Epithelial cell of esophagus (primary cell): Measurements from ENCODE around the gene UGT2B28.
"Not testable (repeated sequence)": the region's sequence is repeated elsewhere in the genome, so short reads cannot be mapped to it uniquely, and the experiment has no call there.

Experiments used
- DNase-seq: peaks from one replicate; pipeline ENCODE4 v3.0.0; 2010; ENCODE audit warnings: low read depth
- H3K4me3 ChIP-seq: 2 replicates; pipeline ENCODE4 v1.5.1; 2011; ENCODE audit warnings: mild to moderate bottlenecking, low read length, control low read depth
- CTCF ChIP-seq: IDR thresholded peaks from 2 replicates; pipeline ENCODE4 v1.5.1; 2011; ENCODE audit warnings: low read depth, mild to moderate bottlenecking, low read length, control low read depth, inconsistent platforms; ENCODE audit not compliant: insufficient read depth; ENCODE audit errors: missing control alignments

The UGT2B28 gene

GRCh38 chr4:69280081-69280480, at the start of gene UGT2B28:
TSS of gene UGT2B28 (plus strand) at chr4:69280475. CDS start at chr4:69280501, 26 bp downstream.
- DNase-seq, H3K4me3 ChIP-seq: not testable (repeated sequence)

GRCh38 chr4:69239092-69239491, 41.2 kb upstream of the UGT2B28 start:
- DNase-seq = no peak
- TF ChIP-seq CTCF = no peak
- no peak overlapping the region for H3K4me3 ChIP-seq

GRCh38 chr4:69239557-69240168, 40.6 kb upstream of the UGT2B28 start:
- no peak overlapping the region for H3K4me3 ChIP-seq
- DNase-seq = peak; percentile 27
- no peak for TF ChIP-seq CTCF

GRCh38 chr4:69240787-69241186, 39.5 kb upstream of the UGT2B28 start:
- not testable (repeated sequence) for H3K4me3 ChIP-seq

GRCh38 chr4:69241746-69242145, 38.5 kb upstream of the UGT2B28 start:
- H3K4me3 ChIP-seq, DNase-seq: not testable (repeated sequence)

More at GRCh38 chr4:69240787-69241186, 39.5 kb upstream of the UGT2B28 start:
- not testable (repeated sequence) for DNase-seq

GRCh38 chr4:69242562-69243240, 37.6 kb upstream of the UGT2B28 start:
- not testable (repeated sequence) for H3K4me3 ChIP-seq

GRCh38 chr4:69250884-69251283, 29.4 kb upstream of the UGT2B28 start:
- H3K4me3 ChIP-seq, DNase-seq: not testable (repeated sequence)

More at GRCh38 chr4:69242562-69243240, 37.6 kb upstream of the UGT2B28 start:
- not testable (repeated sequence) for DNase-seq

GRCh38 chr4:69253147-69253772, 27.0 kb upstream of the UGT2B28 start:
- H3K4me3 ChIP-seq, DNase-seq: not testable (repeated sequence)

- H3K4me3 ChIP-seq, DNase-seq: not testable (repeated sequence)
Measured at GRCh38 chr4:69268612-69269011, 11.7 kb upstream of the UGT2B28 start.

- H3K4me3 ChIP-seq, DNase-seq: not testable (repeated sequence)
Measured at GRCh38 chr4:69296356-69296755, 16.1 kb downstream of the UGT2B28 start.

GRCh38 chr4:69308426-69309033, 28.3 kb downstream of the UGT2B28 start:
- H3K4me3 ChIP-seq = not testable (repeated sequence)
- peak; percentile 7 for DNase-seq

GRCh38 chr4:69309549-69310076, 29.3 kb downstream of the UGT2B28 start:
- not testable (repeated sequence) for H3K4me3 ChIP-seq
- DNase-seq = peak; percentile 17

GRCh38 chr4:69310262-69310661, 30.0 kb downstream of the UGT2B28 start:
- not testable (repeated sequence) for DNase-seq, H3K4me3 ChIP-seq
